Panc1 (cell line): ENCODE results near the gene PBXIP1. TPM values are rescaled to one million over a fixed set of nuclear protein-coding genes. Genes with fewer than 3 reads are reported as not detected.
A peak's percentile ranks its signal among the peaks of the same experiment; 100 is the strongest.

ENCODE experiments used
- ATAC-seq: fragments of 200-7000 bp; cut with Tn5 transposase; 2 replicates; pipeline ENCODE4 v1.9.1; 2020; ENCODE audit warnings: mild to moderate bottlenecking, moderate library complexity
- BruUV-seq: library from RNA; stranded (reverse); fragments of 400-500 nt; replicated peaks from 2 replicates; lab custom pipeline; 2021; lab: Mats Ljungman, UMichigan
- CTCF ChIA-PET: fragments of 300-600 bp; sonication (Branson Sonifier 250); formaldehyde crosslinking; loops from one replicate; lab custom pipeline; 2022; ENCODE audit warnings: antibody characterized with exemption; lab: Charles Lee
- POLR2A ChIA-PET: fragments of 300-600 bp; sonication (Branson Sonifier 250); formaldehyde crosslinking; loops from one replicate; lab custom pipeline; 2022; ENCODE audit warnings: antibody characterized with exemption; lab: Charles Lee
- DNase-seq: peaks from one replicate; pipeline ENCODE4 v3.0.0-alpha.2; 2010; ENCODE audit warnings: low read depth, low spot score
- H3K27ac ChIP-seq: 2 replicates; pipeline ENCODE4 v1.5.1; 2011; ENCODE audit warnings: mild to moderate bottlenecking, low read length, inconsistent platforms
- H3K27me3 ChIP-seq: fragments of 200-500 bp; sonication (Bioruptor generic); 2 replicates; pipeline ENCODE4 v1.6.0; 2014; ENCODE audit warnings: low read length, inconsistent platforms; ENCODE audit not compliant: control insufficient read depth, insufficient read depth
- H3K36me3 ChIP-seq: fragments of 200-500 bp; sonication (Bioruptor generic); 2 replicates; pipeline ENCODE4 v1.5.1; 2014; ENCODE audit warnings: inconsistent platforms, mild to moderate bottlenecking, low read length, moderate library complexity; ENCODE audit not compliant: control insufficient read depth, insufficient read depth
- H3K4me1 ChIP-seq: 2 replicates; pipeline ENCODE4 v1.5.1; 2011; ENCODE audit warnings: inconsistent platforms, mild to moderate bottlenecking, low read length, moderate library complexity; ENCODE audit not compliant: control insufficient read depth, insufficient read depth
- H3K4me3 ChIP-seq, 2 experiments: 2 replicates each; pipeline ENCODE4 v1.5.1; 2011 to 2012; ENCODE audit warnings: low read depth in 2 of 2, low read length in 2 of 2, mild to moderate bottlenecking in 2 of 2, inconsistent platforms in 1 of 2, moderate library complexity in 1 of 2
- H3K9me3 ChIP-seq: fragments of 200-500 bp; sonication (Bioruptor generic); 2 replicates; pipeline ENCODE4 v1.5.1; 2014; ENCODE audit warnings: low read depth, mild to moderate bottlenecking, inconsistent platforms, low read length, moderate library complexity; ENCODE audit not compliant: control insufficient read depth, insufficient read depth
- POLR2AphosphoS5 ChIP-seq: IDR thresholded peaks from 2 replicates; pipeline ENCODE4 v1.6.1; 2012; ENCODE audit warnings: mild to moderate bottlenecking, low read depth, low read length, moderate library complexity
- SIN3A ChIP-seq: IDR thresholded peaks from 2 replicates; pipeline ENCODE4 v1.6.1; 2012; ENCODE audit warnings: low read depth, mild to moderate bottlenecking, low read length, moderate library complexity, borderline replicate concordance; ENCODE audit not compliant: insufficient read depth
- TCF7L2 ChIP-seq: IDR thresholded peaks from 2 replicates; pipeline ENCODE4 v1.6.1; 2011; ENCODE audit warnings: mild to moderate bottlenecking, low read depth, low read length, inconsistent platforms
- in situ Hi-C: cut with HindIII; loops from 2 replicates; pipeline ENCODE4 v1.10.0; 2016; ENCODE audit warnings: low sequenced_read_pairs, low pct_unique_long_range_greater_than_20kb
- intact Hi-C: fragments of 100-400 bp; cut with micrococcal nuclease; formaldehyde crosslinking; loops from one replicate; pipeline ENCODE4 v1.10.0; 2022; ENCODE audit not compliant: unreplicated experiment
- total RNA-seq: library from RNA; stranded (reverse); gene quantifications from one replicate; pipeline ENCODE4 v1.2.1, GENCODE V29; 2021; ENCODE audit not compliant: unreplicated experiment
- TF ChIP-seq, protein P1 (sequence below), 2 experiments: IDR thresholded peaks; 2 replicates each; pipeline ENCODE4 v1.6.1; 2011 to 2012; ENCODE audit warnings: low read depth in 2 of 2, control low read depth in 1 of 2, low read length in 1 of 2, mild to moderate bottlenecking in 1 of 2, moderate library complexity in 1 of 2; ENCODE audit not compliant: insufficient read depth in 1 of 2
- TF ChIP-seq, protein P2 (sequence below): fragments of 450-650 bp; IDR thresholded peaks from 2 replicates; pipeline ENCODE4 v1.5.1; 2017; ENCODE audit warnings: mild to moderate bottlenecking

The PBXIP1 gene
- total RNA-seq, 1 experiment from 2014 or later, result 40.7 TPM

DNA sequence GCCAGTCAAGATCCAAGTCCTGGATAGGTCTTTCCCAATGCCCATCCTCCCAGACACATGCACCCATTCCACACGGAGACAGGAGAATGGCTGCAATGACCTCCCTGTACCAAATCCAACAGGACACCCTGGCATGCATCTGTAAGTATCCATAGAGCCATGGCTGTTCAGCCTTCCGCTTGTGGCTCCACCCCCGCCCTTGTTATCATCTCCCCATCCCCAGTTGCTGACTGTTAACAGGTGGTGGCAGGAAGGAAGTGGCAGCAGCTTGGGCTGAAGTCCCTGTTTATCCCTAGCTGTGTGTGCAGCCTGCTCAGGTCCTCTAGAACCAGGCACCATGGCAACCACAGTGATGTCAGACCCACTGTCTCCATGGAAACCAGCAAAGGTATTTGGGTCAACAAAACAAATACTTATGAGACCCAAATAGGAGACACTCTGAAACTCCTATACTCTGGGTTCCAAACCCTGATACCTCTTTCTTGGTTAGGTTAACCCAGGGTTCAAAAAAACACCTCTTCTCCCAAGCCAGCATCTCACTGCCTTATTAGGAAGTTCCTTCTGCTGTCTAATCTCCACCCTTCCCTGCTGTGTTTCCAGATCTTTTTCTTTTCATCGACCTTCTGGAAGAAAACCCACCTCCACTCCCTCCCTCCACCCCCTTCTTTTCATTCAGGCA is 721 bp downstream of the PBXIP1 start:
- Histone ChIP-seq H3K27ac (peak overlapping the region; percentile 83), H3K36me3 (no peaks in the 10 kb centered on the region), H3K9me3 (no peaks in the 10 kb centered on the region), H3K27me3 (no peaks in the 10 kb centered on the region), H3K4me1 (peaks cover 27% of the 10 kb centered on the region), H3K4me3 (peak overlapping the region; percentile 78 to 93)
- in situ Hi-C loops (no loop called here), intact Hi-C loops (loop anchor here (10.0 kb wide), 1 partner anchor 390 kb away; the partner anchor contains the start of gene CHRNB2)
- CTCF ChIA-PET, result no interaction called here
- POLR2A ChIA-PET, result interaction anchor here (0.6 to 1.3 kb wide), 4 partner anchors 18 to 166 kb away, joined by 3 to 9 read pairs (median 4); partner anchors contain the start of gene PMVK
- no TSS peak for BruUV-seq
- no peak for TF ChIP-seq SIN3A
- TF ChIP-seq, protein P1, sequence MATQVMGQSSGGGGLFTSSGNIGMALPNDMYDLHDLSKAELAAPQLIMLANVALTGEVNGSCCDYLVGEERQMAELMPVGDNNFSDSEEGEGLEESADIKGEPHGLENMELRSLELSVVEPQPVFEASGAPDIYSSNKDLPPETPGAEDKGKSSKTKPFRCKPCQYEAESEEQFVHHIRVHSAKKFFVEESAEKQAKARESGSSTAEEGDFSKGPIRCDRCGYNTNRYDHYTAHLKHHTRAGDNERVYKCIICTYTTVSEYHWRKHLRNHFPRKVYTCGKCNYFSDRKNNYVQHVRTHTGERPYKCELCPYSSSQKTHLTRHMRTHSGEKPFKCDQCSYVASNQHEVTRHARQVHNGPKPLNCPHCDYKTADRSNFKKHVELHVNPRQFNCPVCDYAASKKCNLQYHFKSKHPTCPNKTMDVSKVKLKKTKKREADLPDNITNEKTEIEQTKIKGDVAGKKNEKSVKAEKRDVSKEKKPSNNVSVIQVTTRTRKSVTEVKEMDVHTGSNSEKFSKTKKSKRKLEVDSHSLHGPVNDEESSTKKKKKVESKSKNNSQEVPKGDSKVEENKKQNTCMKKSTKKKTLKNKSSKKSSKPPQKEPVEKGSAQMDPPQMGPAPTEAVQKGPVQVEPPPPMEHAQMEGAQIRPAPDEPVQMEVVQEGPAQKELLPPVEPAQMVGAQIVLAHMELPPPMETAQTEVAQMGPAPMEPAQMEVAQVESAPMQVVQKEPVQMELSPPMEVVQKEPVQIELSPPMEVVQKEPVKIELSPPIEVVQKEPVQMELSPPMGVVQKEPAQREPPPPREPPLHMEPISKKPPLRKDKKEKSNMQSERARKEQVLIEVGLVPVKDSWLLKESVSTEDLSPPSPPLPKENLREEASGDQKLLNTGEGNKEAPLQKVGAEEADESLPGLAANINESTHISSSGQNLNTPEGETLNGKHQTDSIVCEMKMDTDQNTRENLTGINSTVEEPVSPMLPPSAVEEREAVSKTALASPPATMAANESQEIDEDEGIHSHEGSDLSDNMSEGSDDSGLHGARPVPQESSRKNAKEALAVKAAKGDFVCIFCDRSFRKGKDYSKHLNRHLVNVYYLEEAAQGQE (IDR thresholded peaks at IDR 0.05; ENCODE audit: insufficient read depth in 1 of 2, low read depth in 2 of 2, low read length in 1 of 2), result no peak
- no peak for TF ChIP-seq TCF7L2
- no peak for TF ChIP-seq POLR2AphosphoS5
- TF ChIP-seq, protein P2, sequence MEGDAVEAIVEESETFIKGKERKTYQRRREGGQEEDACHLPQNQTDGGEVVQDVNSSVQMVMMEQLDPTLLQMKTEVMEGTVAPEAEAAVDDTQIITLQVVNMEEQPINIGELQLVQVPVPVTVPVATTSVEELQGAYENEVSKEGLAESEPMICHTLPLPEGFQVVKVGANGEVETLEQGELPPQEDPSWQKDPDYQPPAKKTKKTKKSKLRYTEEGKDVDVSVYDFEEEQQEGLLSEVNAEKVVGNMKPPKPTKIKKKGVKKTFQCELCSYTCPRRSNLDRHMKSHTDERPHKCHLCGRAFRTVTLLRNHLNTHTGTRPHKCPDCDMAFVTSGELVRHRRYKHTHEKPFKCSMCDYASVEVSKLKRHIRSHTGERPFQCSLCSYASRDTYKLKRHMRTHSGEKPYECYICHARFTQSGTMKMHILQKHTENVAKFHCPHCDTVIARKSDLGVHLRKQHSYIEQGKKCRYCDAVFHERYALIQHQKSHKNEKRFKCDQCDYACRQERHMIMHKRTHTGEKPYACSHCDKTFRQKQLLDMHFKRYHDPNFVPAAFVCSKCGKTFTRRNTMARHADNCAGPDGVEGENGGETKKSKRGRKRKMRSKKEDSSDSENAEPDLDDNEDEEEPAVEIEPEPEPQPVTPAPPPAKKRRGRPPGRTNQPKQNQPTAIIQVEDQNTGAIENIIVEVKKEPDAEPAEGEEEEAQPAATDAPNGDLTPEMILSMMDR, result no peak
- no peak for ATAC-seq
- DNase-seq, result no peak

DNA sequence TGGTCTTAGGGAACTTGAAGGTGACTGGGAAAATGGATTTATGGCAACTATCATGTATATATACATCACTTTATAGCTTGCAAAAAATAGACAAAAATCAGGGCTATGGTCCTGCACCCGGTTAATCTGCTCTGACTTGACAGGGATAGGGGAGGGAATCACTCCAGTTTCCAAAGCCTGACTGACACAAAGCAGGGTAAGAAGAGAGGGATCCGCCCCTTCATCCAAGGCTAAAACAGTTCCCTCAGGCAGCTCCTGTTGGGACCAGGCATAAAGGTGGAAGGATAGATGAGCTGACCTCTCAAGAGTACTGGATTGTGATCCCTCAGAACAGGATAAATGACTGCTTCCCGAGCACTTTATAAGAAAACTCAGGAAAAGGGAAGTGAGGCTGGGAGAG is 1.4 kb downstream of the PBXIP1 start:
- POLR2A ChIA-PET, result no interaction called here
- Histone ChIP-seq H3K9me3 (no peaks in the 10 kb centered on the region), H3K36me3 (no peaks in the 10 kb centered on the region), H3K4me1 (peaks cover 27% of the 10 kb centered on the region), H3K4me3 (peak overlapping the region in 1 of 2 experiments; percentile 93; a peak in 2 of 4 replicates), H3K27ac (no peak overlapping the region), H3K27me3 (no peaks in the 10 kb centered on the region)
- CTCF ChIA-PET, result no interaction called here
- intact Hi-C loops, result loop anchor here (10.0 kb wide), 1 partner anchor 390 kb away; the partner anchor contains the start of gene CHRNB2
- TF ChIP-seq SIN3A (no peak), POLR2AphosphoS5 (no peak), TCF7L2 (no peak)
- TF ChIP-seq, protein P2, result no peak
- TF ChIP-seq, protein P1 (IDR thresholded peaks at IDR 0.05; ENCODE audit: insufficient read depth in 1 of 2, low read depth in 2 of 2, low read length in 1 of 2), result no peak
- in situ Hi-C loops, result no loop called here
- DNase-seq (no peak), ATAC-seq (no peak)
- BruUV-seq, result no TSS peak
